Measurements from ENCODE around the gene CYP2W1. TPM values are rescaled to one million over a fixed set of nuclear protein-coding genes. Genes with fewer than 3 reads are reported as not detected.
A peak's percentile ranks its signal among the peaks of the same experiment; 100 is the strongest.

Gene CYP2W1
- total RNA-seq, 1 experiment from 2014 or later, result not detected

DNA sequence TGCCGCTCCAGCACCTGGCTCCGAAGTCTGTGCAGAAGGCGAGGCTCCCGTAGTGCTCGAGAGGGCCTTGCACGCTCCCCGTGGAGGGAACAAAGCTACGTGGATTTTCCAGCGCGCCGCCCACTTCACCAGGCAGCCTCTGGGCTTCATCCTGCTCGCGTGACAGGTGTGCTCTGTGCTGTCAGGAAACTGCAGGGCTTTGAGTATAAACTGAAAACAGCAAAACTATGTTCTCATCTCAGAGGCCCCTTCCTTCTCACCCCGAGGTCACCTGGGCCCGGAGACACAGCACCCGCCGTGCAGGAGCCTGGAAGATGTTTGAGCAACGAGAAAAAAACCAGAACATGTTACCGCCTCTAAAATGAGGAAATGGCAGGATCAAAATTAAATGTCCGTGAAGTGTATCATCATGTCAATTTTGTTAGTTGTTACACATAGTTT is 43.8 kb downstream of the CYP2W1 start:
- TF ChIP-seq, protein P1, sequence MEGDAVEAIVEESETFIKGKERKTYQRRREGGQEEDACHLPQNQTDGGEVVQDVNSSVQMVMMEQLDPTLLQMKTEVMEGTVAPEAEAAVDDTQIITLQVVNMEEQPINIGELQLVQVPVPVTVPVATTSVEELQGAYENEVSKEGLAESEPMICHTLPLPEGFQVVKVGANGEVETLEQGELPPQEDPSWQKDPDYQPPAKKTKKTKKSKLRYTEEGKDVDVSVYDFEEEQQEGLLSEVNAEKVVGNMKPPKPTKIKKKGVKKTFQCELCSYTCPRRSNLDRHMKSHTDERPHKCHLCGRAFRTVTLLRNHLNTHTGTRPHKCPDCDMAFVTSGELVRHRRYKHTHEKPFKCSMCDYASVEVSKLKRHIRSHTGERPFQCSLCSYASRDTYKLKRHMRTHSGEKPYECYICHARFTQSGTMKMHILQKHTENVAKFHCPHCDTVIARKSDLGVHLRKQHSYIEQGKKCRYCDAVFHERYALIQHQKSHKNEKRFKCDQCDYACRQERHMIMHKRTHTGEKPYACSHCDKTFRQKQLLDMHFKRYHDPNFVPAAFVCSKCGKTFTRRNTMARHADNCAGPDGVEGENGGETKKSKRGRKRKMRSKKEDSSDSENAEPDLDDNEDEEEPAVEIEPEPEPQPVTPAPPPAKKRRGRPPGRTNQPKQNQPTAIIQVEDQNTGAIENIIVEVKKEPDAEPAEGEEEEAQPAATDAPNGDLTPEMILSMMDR (conservative IDR thresholded peaks at IDR 0.05; ENCODE audit: low read depth, low read length), result no peak
- TF ChIP-seq EZH2 (IDR thresholded peaks at IDR 0.05; ENCODE audit: low read length, unreplicated experiment) (no peak), EZH2phosphoT487 (IDR thresholded peaks at IDR 0.05; ENCODE audit: borderline replicate concordance, low read length) (no peak)
- POLR2A ChIA-PET (ENCODE audit: unreplicated experiment), result no interaction called here
- DNase-seq (no peak), ATAC-seq (no peak)
- Histone ChIP-seq H3K4me2 (ENCODE audit: low read length) (peak overlapping the region; percentile 99), H3K4me1 (ENCODE audit: insufficient read depth, low read length) (peaks cover 14% of the 10 kb centered on the region), H3K36me3 (ENCODE audit: low read depth, low read length) (peaks cover 5% of the 10 kb centered on the region; the same call in 1 of the 2 replicates), H3K27me3 (ENCODE audit: low read length) (no peaks in the 10 kb centered on the region), H3K4me3 (ENCODE audit: low read length) (peak overlapping the region; percentile 96), H2AFZ (ENCODE audit: low read length) (no peak overlapping the region), H3K9ac (ENCODE audit: low read length) (peak overlapping the region; percentile 90; the same call in 1 of the 2 replicates), H4K20me1 (ENCODE audit: low read length) (peaks cover 20% of the 10 kb centered on the region), H3K79me2 (ENCODE audit: low read length) (peaks cover 54% of the 10 kb centered on the region), H3F3A (ENCODE audit: low read length, unreplicated experiment) (no peaks in the 10 kb centered on the region), H3K9me2 (replicated peaks; ENCODE audit: low read length) (no peaks in the 10 kb centered on the region), H3K27ac (ENCODE audit: low read length) (no peak overlapping the region), H3K9me3 (ENCODE audit: low read length) (no peaks in the 10 kb centered on the region)
- BruUV-seq (replicated peaks), result no TSS peak
- CTCF ChIA-PET, result interaction anchor here (1.2 kb wide), 1 partner anchor 39 kb away, joined by 3 read pairs; no protein-coding TSS in a partner anchor
- intact Hi-C loops (cut with micrococcal nuclease), result no loop called here

DNA sequence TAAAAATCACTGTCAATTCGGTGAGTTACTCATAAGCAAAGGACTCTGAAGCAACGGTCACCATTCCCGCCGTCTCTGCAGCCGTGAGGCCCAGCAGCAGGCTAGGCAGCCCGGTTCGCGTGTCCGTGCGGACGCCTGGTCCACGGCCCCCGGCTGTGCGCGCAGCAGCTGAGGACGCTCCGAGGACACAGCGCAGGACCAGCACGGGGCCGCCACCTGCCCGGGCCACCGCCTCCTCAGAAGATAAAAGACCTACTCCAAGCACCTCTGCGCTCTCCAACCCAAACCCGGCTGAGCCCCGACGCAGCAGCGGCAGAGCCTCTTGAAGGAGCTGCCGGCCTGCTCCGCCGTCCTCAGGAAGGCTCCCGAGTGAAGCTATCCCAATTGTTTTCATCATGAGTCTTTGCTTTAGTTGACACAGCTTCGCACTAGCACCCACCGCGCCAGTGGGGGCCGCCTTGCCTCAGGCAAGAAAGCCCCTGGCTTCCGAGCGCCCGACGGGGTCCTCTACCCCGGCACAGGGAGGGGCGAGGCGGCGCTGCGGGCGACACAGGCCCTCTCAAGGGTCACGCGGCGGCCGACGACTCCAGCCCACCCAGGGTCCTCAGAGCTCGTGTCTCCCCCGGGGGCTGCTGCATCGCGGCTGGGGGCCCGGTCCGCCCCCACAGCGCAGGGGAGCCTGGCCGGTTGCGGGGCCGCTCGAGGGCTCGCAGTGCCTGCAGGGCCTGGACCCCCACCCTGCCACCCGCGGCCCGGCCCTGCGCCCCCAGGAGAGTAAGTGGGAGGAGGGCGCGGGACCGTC is 44.5 kb downstream of the CYP2W1 start:
- Histone ChIP-seq H2AFZ (ENCODE audit: low read length) (0 out of 2 replicates have a peak overlapping the region, but pooled peaks have one; percentile 28), H3K4me2 (ENCODE audit: low read length) (peak overlapping the region; percentile 99), H3K27me3 (ENCODE audit: low read length) (no peaks in the 10 kb centered on the region), H4K20me1 (ENCODE audit: low read length) (peaks cover 20% of the 10 kb centered on the region), H3K36me3 (ENCODE audit: low read depth, low read length) (peaks cover 5% of the 10 kb centered on the region; the same call in 1 of the 2 replicates), H3K9ac (ENCODE audit: low read length) (peak overlapping the region; percentile 90), H3K4me1 (ENCODE audit: insufficient read depth, low read length) (peaks cover 14% of the 10 kb centered on the region), H3K4me3 (ENCODE audit: low read length) (peak overlapping the region; percentile 96), H3K27ac (ENCODE audit: low read length) (peak overlapping the region; percentile 13; the same call in 1 of the 2 replicates), H3F3A (ENCODE audit: low read length, unreplicated experiment) (no peaks in the 10 kb centered on the region), H3K9me3 (ENCODE audit: low read length) (no peaks in the 10 kb centered on the region), H3K9me2 (replicated peaks; ENCODE audit: low read length) (no peaks in the 10 kb centered on the region), H3K79me2 (ENCODE audit: low read length) (peaks cover 54% of the 10 kb centered on the region)
- POLR2A ChIA-PET (ENCODE audit: unreplicated experiment), result interaction anchor here (0.6 kb wide), 1 partner anchor 52 kb away, joined by 21 read pairs; the partner anchor contains the start of gene COX19
- TF ChIP-seq, protein P1 (conservative IDR thresholded peaks at IDR 0.05; ENCODE audit: low read depth, low read length), result no peak
- TF ChIP-seq EZH2phosphoT487 (IDR thresholded peaks at IDR 0.05; ENCODE audit: borderline replicate concordance, low read length) (no peak), EZH2 (IDR thresholded peaks at IDR 0.05; ENCODE audit: low read length, unreplicated experiment) (no peak)
- CTCF ChIA-PET, result interaction anchor here (1.2 kb wide), 1 partner anchor 38 kb away, joined by 3 read pairs; no protein-coding TSS in a partner anchor
- no TSS peak for BruUV-seq (replicated peaks)
- DNase-seq, result peak; percentile 27
- peak; percentile 14 for ATAC-seq
- intact Hi-C loops (cut with micrococcal nuclease), result no loop called here

Measured in PC-3 (cell line).